NOMO-1 treated with dmso at 0.1 percent for 144 hours (cell line): Measurements from ENCODE around the gene DHPS.
A peak's percentile ranks its signal among the peaks of the same experiment; 100 is the strongest.
"Not testable (repeated sequence)": the region's sequence is repeated elsewhere in the genome, so short reads cannot be mapped to it uniquely, and the experiment has no call there.

ENCODE experiments used
- DNase-seq: peaks from one replicate; lab custom pipeline; 2025; ENCODE audit not compliant: unreplicated experiment; lab: John Stamatoyannopoulos, UW

The DHPS gene

DNA sequence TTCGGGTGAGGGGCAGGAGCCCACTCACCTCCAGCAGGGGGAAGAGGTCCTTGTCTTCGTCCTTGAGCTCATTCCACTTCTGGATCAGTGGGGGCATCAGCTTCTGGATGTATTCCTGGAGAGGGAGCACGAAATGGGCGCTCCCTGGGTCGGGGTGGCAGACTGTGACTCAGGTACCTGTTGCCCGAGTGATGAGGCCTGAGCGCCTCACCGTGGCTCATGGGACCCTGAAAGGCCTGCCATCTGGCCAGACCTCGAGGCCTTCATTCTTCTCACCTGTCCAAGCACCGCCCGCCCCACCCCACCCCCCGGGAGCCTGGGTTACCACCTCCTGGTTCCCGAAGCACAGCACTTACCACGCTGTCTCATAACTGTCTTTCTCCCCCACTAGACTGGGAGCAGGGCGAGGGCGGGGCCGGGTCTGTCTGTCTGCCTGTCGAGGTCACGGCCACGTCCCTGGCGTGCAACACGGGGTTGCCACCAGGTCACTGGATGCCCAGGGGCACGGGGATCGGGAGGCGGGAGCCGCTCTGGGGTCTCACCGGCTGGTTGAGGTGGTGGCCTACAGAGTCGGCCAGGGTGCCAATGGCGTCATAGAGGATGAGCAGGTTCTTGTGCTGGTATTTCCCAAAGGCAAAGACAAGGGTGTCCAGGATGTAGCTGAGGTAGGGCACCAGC, 24.1 kb upstream of the DHPS start:
- DNase-seq, result no peak

DNA sequence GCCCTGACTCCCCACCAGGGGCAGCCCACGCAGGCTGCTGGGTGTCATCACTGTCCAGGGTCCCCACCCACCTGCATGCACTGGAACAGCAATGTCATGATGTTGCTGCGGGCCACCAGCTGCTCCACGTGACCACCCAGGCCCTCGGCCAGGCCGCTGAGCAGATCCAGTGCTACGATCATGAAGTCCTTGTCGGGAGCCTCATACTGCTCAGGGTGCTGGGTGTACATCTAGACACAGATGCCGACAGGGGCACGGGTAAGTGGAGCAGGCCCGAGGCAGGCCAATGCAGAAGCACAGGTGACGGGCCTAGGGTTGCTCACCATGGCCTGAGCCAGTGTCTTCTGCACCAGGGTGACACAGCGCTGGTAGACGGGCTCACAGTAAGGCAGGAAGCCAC, 23.5 kb upstream of the DHPS start:
- DNase-seq, result no peak

GRCh38 chr19:12703046-12703445, 21.4 kb upstream of the DHPS start:
- DNase-seq, result no peak

DNA sequence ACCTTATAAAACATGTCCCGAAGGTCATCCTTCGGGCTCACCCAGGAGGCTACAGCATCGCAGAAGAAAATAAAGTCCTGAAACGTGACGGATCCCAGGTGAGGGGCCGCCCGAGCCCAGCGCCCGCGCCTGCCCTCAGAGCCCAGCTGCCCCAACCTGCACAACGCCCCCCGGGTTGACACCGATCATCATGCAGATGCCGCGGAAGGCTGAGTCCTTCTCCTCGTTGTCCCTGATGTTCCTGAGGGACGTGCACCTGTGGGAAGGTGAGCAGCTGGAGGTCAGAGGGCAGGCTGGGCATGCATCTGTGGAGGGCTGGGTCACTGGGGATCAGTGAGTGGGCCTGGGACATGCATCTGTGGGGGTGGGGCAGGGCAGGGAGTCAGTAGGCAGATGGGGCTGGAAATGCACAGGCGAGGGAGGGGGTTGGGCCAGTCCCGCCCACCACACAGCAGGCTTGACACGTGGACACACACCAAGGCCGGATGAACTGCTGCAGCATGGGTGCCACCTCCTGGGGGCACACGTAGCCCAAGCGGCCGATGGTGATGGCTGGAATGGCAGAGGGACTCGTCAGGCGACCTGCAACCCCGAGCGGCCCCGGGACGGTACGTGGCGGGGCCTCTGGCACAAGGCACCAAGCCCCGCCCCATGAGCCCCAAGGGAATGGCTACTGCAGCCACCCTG, 20.1 kb upstream of the DHPS start:
- DNase-seq, result no peak

DNA sequence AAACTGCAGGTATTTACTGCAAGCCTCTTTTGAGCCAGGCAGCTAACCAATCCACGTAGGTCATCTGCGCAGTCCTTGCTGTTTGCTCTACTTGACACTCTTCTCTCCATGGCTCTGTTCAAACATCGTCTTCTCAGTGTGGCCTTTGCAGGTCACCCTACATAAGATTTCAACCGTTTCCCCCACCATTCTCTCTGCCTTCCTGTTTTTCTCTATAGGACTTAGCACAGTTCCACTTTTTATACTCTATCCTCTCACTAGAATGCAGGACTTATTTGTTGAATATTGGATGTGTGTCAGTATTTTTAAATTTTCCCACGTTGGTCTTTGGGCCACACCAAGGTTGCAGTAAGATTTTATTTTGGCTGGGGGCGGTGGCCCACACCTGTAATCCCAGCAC, 16.5 kb upstream of the DHPS start:
- DNase-seq, result no peak

- DNase-seq, result not testable (repeated sequence)
Measured at GRCh38 chr19:12697425-12697824, 15.7 kb upstream of the DHPS start.

GRCh38 chr19:12696366-12697335, 15.0 kb upstream of the DHPS start, which contains the start of gene FBXW9:
Gene FBXW9, minus strand, starts transcription at chr19:12696631. Its CDS starts 50 bp downstream, at chr19:12696581.
- DNase-seq, result peak; percentile 83

DNA sequence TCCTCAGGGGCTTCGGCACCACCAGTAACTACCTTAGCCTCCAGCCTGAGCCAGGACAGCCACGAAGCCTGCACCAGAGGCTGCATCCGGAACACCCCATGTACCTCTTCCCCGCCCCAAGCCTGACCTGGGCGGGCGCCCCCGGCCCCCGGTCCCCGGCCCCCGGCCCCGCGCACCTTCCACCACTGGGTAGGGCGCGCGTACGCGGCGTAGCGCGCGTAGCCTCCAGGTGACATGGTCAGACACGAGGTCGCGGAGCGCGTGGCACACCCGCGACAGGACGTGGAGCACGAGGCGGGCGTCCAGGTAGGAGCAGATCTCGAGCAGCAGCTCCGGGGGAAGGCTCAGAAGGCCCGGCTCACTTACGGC, 14.3 kb upstream of the DHPS start:
- DNase-seq, result no peak

DNA sequence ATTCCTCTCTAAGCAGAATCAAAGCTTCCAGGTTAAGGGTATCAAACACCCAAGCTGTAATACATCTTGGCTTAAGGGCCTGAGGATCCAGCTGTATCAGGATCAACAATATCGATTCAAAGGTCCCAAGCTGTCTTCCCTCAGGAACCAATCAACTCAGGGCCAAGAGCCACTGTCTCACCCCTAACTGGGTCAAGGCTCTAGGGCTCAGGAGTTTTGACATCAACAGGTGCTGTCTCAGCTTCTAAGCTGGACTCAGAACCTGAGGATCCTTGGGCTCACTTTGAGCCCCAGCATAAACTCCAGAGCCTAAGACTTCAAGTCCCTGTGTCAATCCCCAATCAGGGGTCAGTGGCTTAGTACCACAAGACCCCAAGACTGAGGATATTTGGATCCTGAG, 13.8 kb upstream of the DHPS start:
- no peak for DNase-seq

DNA sequence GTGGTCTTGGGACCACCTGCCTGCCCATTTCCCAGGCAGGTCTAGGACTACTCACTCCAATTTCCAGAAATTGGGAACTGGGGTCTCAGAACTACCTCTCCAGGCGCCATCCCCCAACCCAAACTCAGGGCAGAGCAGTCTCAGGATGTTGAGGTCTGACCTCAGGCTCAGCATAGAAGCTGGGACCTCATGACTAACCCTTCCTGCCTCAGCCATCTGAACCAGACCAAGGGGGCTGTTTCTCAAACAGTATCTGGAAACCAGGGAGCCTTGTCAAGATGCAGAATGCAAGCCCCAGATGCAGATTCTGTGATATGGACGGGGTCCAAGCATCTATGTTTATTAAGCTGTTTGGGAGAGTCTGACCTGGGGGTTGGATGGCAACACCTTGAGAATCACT, 13.4 kb upstream of the DHPS start:
- DNase-seq, result no peak

DNA sequence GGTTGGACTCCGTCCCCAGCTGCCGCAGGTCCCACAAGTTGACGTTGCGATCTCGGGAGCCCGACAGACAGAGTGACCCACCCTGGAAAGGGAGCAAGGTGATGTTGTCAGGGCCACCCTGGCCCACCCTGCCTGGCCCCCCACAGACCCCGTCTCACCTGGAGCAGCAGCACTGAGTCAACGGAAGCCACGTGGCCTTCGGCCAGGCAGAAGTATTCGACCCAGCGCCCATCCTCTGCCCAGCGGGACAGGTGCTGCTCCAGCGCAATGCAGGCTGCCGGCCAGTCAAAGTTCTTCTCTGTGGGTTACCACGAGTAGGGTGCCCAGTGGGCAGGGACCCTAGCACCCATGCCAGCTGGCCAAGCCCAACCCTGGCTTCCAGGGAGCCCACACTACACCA, 13.0 kb upstream of the DHPS start:
- DNase-seq, result no peak

GRCh38 chr19:12692960-12693359, 11.3 kb upstream of the DHPS start:
- DNase-seq, result no peak

DNA sequence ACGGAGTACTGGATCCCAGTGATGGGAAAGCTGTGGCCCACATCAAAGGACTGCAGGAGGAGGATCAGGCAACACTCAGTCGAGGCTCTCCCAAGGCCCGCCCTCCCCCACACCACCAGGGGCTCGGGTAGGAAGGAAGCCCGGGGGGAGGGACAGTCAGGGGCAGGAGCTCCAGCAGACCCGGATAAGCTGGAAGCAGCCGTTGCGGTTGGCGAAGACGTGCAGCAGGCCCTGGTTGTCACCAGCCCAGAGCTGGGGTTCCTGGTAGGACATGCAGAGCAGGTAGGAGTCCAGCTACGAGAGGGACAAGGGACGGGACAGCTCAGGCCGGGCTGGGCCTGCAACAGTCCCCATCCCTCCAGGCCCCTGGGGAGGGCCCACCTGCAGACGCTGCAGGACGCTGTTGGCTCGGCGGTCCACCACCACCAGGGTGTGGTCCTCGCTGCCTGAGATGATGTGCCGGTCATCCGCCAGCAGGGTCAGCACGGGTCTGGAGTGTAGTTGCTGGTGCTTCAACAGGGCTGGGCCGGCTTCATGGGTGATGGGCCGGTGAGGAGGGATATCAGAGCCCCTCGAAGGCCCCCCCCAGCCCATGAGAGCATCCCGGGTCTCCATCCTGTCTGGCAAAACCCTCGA, 8.0 kb upstream of the DHPS start:
- no peak for DNase-seq

GRCh38 chr19:12689012-12689411, 7.3 kb upstream of the DHPS start:
- DNase-seq, result no peak

GRCh38 chr19:12687496-12688196, 6.0 kb upstream of the DHPS start, which contains the start of gene GNG14:
Gene GNG14, plus strand, starts transcription at chr19:12687998. Its CDS starts 51 bp downstream, at chr19:12688049.
- no peak for DNase-seq

GRCh38 chr19:12685831-12686230, 4.2 kb upstream of the DHPS start:
- no peak for DNase-seq

GRCh38 chr19:12680034-12680433, 1.6 kb downstream of the DHPS start:
- DNase-seq, result no peak

DNA sequence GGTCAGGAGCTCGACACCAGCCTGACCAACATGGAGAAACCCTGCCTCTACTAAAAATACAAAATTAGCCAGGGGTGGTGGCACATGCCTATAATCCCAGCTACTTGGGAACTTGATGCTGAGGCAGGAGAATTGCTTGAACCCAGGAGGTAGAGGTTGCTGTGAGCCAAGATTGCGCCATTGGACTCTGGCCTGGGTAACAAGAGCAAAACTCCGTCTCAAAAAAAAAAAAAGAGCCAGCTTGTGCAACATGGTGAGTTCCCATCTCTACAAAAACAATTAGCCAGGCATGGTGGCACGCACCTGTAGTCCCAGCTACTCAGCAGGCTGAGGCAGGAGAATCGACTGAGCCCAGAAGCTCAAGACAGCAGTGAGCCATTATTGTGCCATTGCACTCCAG, 3.6 kb downstream of the DHPS start:
- not testable (repeated sequence) for DNase-seq

DNA sequence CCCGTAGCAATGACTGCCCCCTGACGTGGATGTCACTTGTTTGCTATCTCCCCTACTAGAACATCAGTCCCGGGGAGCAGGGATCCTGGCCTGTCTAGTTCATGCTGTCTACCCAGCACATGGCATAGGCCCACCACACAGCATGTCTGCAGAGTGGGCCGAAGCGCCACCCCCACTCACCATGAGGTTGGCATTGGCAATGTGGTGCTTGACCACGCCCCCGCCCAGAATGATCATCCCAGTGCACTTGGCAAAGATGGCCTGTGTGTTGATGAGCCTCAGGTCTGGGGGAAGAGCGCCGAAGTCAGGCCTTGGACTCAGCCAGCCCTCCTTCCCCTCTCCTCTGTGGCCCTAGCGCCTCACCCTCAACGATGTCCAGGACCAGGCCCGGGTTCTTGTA, 4.8 kb downstream of the DHPS start:
- no peak for DNase-seq

DNA sequence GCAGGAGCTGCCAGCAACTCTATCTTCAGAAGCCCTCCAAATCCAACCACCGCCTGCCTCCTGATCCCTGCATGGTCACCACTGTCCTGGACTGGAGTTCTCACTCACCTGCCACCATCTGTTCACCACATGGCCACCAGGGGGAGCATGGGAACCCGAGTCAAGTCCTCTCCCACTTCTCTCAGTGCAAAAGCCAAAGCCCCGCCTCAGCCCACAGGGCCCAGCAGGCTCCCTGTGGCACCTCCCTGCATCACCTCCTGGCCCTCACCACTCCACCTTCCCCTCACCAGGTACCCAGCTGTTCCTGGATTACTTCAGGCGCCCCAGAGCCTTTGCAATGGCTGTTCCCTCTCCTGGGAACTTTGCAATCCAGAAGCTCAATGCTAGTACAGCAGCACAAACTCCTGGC, 5.3 kb downstream of the DHPS start:
- DNase-seq, result peak; percentile 16
